ENCODE results near the gene SRSF6. TPM values are rescaled to one million over a fixed set of nuclear protein-coding genes. Genes with fewer than 3 reads are reported as not detected.
A peak's percentile ranks its signal among the peaks of the same experiment; 100 is the strongest.

Gene SRSF6
- total RNA-seq, 1 donor from 2014 or later: 192 TPM

- Mint-ChIP-seq H3K27me3 (peaks cover 19% of the 10 kb centered on the region), H3K9me3 (no peaks in the 10 kb centered on the region), H3K27ac (no peak overlapping the region), H3K4me1 (peaks cover 24% of the 10 kb centered on the region), H3K36me3 (ENCODE audit: low read depth) (peaks cover 15% of the 10 kb centered on the region), H3K4me3 (peak overlapping the region; percentile 93)
- ATAC-seq (ENCODE audit: low read depth) (no peak), DNase-seq (no peak)
- ChIA-PET CTCF (interaction anchor here (1.4 kb wide), 1 partner anchor 168 kb away, joined by 4 read pairs; no protein-coding TSS in a partner anchor), POLR2A (interaction anchor here (2.6 kb wide), 1 partner anchor 56 kb away, joined by 44 read pairs; the partner anchor contains the start of gene SRSF6)
- no peak for TF ChIP-seq CTCF (IDR thresholded peaks at IDR 0.05)
- intact Hi-C loops (cut with micrococcal nuclease): no loop called here
These were observed 55.8 kb downstream of the SRSF6 start for GRCh38 chr20:43513372-43513930.

Other genes with a start within 250 kb of the SRSF6 start
- 18.9 and 22.5 TPM in 2 replicates for gene L3MBTL1, start 49.8 kb downstream of the SRSF6 start, total RNA-seq
- gene SGK2, start 101.1 kb downstream of the SRSF6 start, total RNA-seq: 0.73 and 1.1 TPM in 2 replicates
- gene IFT52, start 133.0 kb downstream of the SRSF6 start, total RNA-seq: 18.7 and 20.8 TPM in 2 replicates
- gene MYBL2, start 209.2 kb downstream of the SRSF6 start, total RNA-seq: 99.5 and 102 TPM in 2 replicates